ENCODE results near the gene KDR. TPM values are rescaled to one million over a fixed set of nuclear protein-coding genes. Genes with fewer than 3 reads are reported as not detected.

Gene KDR
- total RNA-seq (10 to 100 TPM; 12.4 to 45.7 (median 25.3) TPM), polyA plus RNA-seq (1 to 10 TPM; 9.3 to 9.9 TPM)
- long read RNA-seq, donor 1, full-length matches to known transcripts: 2 of 10 reads
- long read RNA-seq, donor 1, partial matches to known transcripts: 8 of 10 reads
- long read RNA-seq, donor 1, other reads (novel, unspliced or antisense): 0 of 10 reads
- long read RNA-seq, donor 2, full-length matches to known transcripts: 6 of 28 reads
- long read RNA-seq, donor 2, partial matches to known transcripts: 19 of 28 reads
- long read RNA-seq, donor 2, other reads (novel, unspliced or antisense): 3 of 28 reads
- long read RNA-seq, donor 3, full-length matches to known transcripts: 3 of 39 reads
- long read RNA-seq, donor 3, partial matches to known transcripts: 34 of 39 reads
- long read RNA-seq, donor 3, other reads (novel, unspliced or antisense): 2 of 39 reads

GRCh38 chr4:55125087-55125721 lies at the start of gene KDR:
Gene KDR, minus strand, starts transcription at chr4:55125595. Its CDS starts 302 bp downstream, at chr4:55125293.
- Histone ChIP-seq H3K27ac (peak within 1 kb of the TSS; percentile 53 to 91 (median 80)), H3K4me1 (peaks cover 0 to 22% (median 7%) of the 10 kb centered on the region in 9 donors), H3K27me3 (peaks cover 0 to 37% (median 14%) of the 10 kb centered on the region in 7 donors), H3K9me3 (no peaks in the 10 kb centered on the region), H3K36me3 (no peaks in the 10 kb centered on the region), H3K4me3 (peak within 1 kb of the TSS; percentile 50 to 88 (median 66))
- intact Hi-C loops (cut with DNase I): loop anchor here in 4 of 10 donors (2.0 to 10.0 kb wide), 6 partner anchors 48 to 200 kb away; no protein-coding TSS in a partner anchor
- TF ChIP-seq, protein P1, sequence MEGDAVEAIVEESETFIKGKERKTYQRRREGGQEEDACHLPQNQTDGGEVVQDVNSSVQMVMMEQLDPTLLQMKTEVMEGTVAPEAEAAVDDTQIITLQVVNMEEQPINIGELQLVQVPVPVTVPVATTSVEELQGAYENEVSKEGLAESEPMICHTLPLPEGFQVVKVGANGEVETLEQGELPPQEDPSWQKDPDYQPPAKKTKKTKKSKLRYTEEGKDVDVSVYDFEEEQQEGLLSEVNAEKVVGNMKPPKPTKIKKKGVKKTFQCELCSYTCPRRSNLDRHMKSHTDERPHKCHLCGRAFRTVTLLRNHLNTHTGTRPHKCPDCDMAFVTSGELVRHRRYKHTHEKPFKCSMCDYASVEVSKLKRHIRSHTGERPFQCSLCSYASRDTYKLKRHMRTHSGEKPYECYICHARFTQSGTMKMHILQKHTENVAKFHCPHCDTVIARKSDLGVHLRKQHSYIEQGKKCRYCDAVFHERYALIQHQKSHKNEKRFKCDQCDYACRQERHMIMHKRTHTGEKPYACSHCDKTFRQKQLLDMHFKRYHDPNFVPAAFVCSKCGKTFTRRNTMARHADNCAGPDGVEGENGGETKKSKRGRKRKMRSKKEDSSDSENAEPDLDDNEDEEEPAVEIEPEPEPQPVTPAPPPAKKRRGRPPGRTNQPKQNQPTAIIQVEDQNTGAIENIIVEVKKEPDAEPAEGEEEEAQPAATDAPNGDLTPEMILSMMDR (IDR thresholded peaks at IDR 0.05): no peak
- DNase-seq: peak; percentile 69 to 70
- ATAC-seq: peak; percentile 92 to 98 (median 96)
- WGBS, 2 donors: 1% methylated on average over 55 to 57 of the region's 57 CpGs

DNA sequence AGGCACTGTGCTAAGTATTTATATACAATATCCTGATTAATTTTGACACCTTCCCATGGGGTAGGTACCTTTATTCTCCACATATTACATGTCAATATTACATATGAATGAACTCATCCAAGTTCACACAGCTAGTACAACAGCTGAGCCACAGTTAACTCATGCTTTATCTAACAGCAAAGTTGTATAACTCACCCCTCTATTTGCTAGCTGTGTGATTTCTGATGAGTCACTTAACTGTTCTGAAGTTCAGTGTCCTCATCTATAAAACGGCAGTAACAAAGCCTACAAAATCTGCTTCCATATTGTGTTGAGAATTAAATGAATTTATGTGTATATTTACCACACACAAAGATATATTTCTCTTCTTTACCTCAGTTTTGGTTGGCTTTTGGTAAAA lies 48.2 kb upstream of the KDR start:
- DNase-seq (no peak), ATAC-seq (no peak)
- TF ChIP-seq, protein P1 (IDR thresholded peaks at IDR 0.05): no peak
- Histone ChIP-seq H3K9me3 (no peaks in the 10 kb centered on the region), H3K36me3 (no peaks in the 10 kb centered on the region), H3K27me3 (no peaks in the 10 kb centered on the region), H3K4me3 (no peak overlapping the region), H3K4me1 (peaks cover 0 to 51% (median 16%) of the 10 kb centered on the region in 9 donors), H3K27ac (peak overlapping the region in 8 of 10 donors; percentile 43 to 87 (median 76))
- 62 to 68% methylated on average over 1 of the region's 1 CpG for WGBS, 2 donors
- intact Hi-C loops (cut with DNase I): loop anchor here in 2 of 10 donors (2.0 to 10.0 kb wide), 2 partner anchors 49 to 169 kb away; partner anchors contain the start of gene KDR (in 1 of the 2)

DNA sequence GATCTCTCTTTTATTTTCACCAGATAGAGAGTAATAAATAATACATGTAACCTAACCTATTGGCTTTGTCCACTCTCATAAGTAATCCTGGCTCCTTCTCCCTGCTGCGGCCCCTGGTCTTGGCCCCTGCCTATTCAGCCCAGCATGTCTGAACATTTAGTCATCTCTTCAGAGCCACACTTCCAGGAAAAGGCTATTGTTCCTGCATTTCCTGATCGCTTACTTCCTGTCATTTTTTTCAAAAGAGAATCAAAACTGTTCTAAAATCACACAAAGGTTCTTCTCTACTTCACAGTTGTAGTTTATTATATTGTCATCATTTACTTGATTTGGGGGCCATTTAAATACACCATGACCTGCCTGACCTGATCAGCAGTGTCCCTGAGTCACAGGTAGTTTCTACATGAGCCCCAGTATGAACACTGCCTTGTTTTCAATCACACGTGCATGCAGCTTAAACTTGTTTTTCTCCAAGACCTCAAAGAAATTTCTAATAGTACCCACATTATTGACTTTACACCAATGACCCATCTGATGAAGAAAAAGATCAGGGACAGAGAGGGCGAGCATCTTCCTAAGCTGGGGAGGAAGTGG lies 47.4 kb upstream of the KDR start:
- Histone ChIP-seq H3K27ac (peak overlapping the region; percentile 29 to 87 (median 70)), H3K27me3 (no peaks in the 10 kb centered on the region), H3K4me1 (peaks cover 0 to 45% (median 16%) of the 10 kb centered on the region in 9 donors), H3K9me3 (no peaks in the 10 kb centered on the region), H3K4me3 (no peak overlapping the region), H3K36me3 (no peaks in the 10 kb centered on the region)
- intact Hi-C loops (cut with DNase I): loop anchor here in 2 of 10 donors (2.0 to 10.0 kb wide), 2 partner anchors 48 to 168 kb away; partner anchors contain the start of gene KDR (in 1 of the 2)
- ATAC-seq: peak; percentile 73 to 94 (median 86)
- DNase-seq: peak; percentile 18 to 57
- 69% methylated on average over 4 of the region's 4 CpGs for WGBS, 2 donors
- TF ChIP-seq, protein P1 (IDR thresholded peaks at IDR 0.05): no peak

GRCh38 chr4:55170462-55170861 lies 45.1 kb upstream of the KDR start:
- intact Hi-C loops (cut with DNase I): loop anchor here in 1 of 10 donors (10.0 kb wide), 1 partner anchor 166 kb away; no protein-coding TSS in a partner anchor
- no peak overlapping the region for H3K4me3 ChIP-seq
- TF ChIP-seq, protein P1 (IDR thresholded peaks at IDR 0.05): no peak
- no peak overlapping the region for H3K27ac ChIP-seq
- no peak for DNase-seq
- peaks cover 0 to 22% (median 9%) of the 10 kb centered on the region in 9 donors for H3K4me1 ChIP-seq
- no peaks in the 10 kb centered on the region for H3K36me3 ChIP-seq
- H3K27me3 ChIP-seq: no peaks in the 10 kb centered on the region
- peaks cover 0 to 7% (median 0%) of the 10 kb centered on the region in 11 donors for H3K9me3 ChIP-seq
- no peak for ATAC-seq
- 77 to 78% methylated on average over 6 of the region's 6 CpGs for WGBS, 2 donors

Measured in heart right ventricle (tissue), 16 donors.